ENCODE results near the gene FZD8.

Gene FZD8

GRCh38 chr10:35605191-35605590, 36.9 kb downstream of the FZD8 start, which contains the start of gene GJD4:
GJD4 (plus strand) TSS chr10:35605341; CDS start chr10:35605568, 227 bp downstream.
- no peak for DNase-seq (ENCODE audit: low spot score)

GRCh38 chr10:35600193-35600592, 41.9 kb downstream of the FZD8 start:
- DNase-seq (ENCODE audit: low spot score): no peak

- DNase-seq (ENCODE audit: low spot score): no peak
Observed at GRCh38 chr10:35598379-35598778, 43.7 kb downstream of the FZD8 start.

GRCh38 chr10:35595106-35595505, 47.0 kb downstream of the FZD8 start:
- no peak for DNase-seq (ENCODE audit: low spot score)

GRCh38 chr10:35594115-35595079, 47.7 kb downstream of the FZD8 start:
- DNase-seq (ENCODE audit: low spot score): no peak

GRCh38 chr10:35592441-35592840, 49.7 kb downstream of the FZD8 start:
- DNase-seq (ENCODE audit: low spot score): no peak

- no peak for DNase-seq (ENCODE audit: low spot score)
Observed at GRCh38 chr10:35588836-35589235, 53.3 kb downstream of the FZD8 start.

Measured in germinal center (tissue), 1 donor.